Stimulated activated CD4-positive, alpha-beta T cell treated with anti-CD3 and anti-CD28 coated beads, Interleukin-1b, Interleukin-23, amount 100 ng/mL, for 1 hour (primary cell): ENCODE data around the gene PRKAG2.
"Not testable (repeated sequence)": the region's sequence is repeated elsewhere in the genome, so short reads cannot be mapped to it uniquely, and the experiment has no call there.

Experiments used
- DNase-seq, 2 donors: peaks; one replicate each; pipeline ENCODE4 v3.0.0-alpha.2; 2020; ENCODE audit warnings: low read depth in 2 of 2

Gene PRKAG2

GRCh38 chr7:151590850-151591771 is 285.8 kb downstream of the PRKAG2 start:
- no peak for DNase-seq

GRCh38 chr7:151590071-151590849 is 286.7 kb downstream of the PRKAG2 start:
- DNase-seq, result no peak

DNA sequence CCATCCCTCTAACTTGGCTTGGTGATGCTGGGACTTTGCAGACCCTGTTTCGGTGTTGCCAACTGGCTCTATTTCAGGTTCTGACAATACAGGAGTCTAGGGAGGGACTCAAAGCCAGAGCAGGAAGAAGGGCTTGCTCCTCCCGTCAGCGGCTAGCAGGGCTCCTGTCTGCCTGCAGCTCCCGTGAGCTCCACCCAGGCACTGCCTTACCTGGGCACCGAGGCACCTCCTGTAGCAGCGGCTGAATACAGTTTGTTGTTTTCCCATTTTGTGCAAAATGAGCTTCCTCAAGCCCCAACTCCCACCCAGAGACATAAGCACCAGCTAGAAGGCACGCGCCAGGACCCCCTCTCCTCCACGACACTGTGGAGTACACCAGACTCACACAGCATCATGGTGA is 287.9 kb downstream of the PRKAG2 start:
- DNase-seq, result no peak

- no peak for DNase-seq
Measured at GRCh38 chr7:151586531-151587260, 290.2 kb downstream of the PRKAG2 start.

- DNase-seq, result no peak
Measured at GRCh38 chr7:151585744-151586393, 291.0 kb downstream of the PRKAG2 start.

DNA sequence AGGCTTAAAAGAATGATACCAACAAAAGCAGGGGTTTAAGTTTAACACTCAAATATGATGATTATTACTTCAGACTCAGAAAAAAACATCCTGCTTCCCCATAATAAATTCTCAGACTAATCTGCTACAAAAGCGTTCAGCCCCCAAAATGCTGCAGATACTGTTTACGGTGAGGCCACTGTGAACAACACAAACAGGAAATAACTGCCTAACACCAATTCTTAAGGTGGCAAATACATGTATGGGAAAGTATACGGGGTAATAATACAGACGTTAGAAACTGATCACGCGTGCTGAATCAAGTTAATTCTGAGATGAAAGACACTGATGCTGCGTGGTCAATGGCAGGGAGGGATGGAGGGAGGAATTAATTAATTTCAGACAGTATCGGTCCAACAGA is 295.2 kb downstream of the PRKAG2 start:
- no peak for DNase-seq

DNA sequence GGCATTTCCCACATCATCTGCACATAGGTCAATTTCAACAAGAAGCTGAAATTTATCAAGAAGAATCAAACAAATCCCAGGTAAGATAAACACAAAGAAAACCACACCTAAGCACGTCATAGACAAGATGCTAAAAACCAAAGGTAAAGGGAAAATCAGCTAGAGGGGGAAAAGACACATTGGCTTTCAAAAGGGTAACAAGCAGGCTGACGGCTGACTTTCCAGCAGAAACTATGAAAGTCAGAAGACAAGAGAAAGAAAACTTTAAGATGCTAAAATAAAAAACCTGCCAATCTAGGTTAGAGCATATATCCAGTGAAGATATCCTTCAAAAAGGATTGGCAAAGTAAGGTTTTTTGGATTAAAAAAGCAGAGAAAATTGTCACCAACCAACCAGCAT is 297.3 kb downstream of the PRKAG2 start:
- DNase-seq, result no peak

DNA sequence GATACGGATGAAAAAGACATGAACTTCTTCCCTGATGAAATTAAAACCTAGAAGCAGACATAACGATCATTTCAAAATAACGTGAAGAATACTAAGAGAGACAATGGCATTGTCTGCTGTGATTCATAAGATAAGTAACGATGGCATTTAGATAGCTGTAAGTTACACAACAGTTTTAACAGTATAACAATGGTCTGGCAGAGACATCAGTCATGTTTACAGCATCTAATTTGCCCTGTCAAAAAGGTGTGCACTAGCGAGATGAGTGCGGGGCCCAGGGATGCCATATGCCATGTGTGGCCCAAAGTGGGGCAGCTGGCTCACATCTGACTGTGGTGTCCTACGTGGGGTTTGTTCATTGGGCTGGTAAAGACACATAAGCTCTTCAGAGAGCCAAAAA is 301.5 kb downstream of the PRKAG2 start:
- DNase-seq, result no peak

DNA sequence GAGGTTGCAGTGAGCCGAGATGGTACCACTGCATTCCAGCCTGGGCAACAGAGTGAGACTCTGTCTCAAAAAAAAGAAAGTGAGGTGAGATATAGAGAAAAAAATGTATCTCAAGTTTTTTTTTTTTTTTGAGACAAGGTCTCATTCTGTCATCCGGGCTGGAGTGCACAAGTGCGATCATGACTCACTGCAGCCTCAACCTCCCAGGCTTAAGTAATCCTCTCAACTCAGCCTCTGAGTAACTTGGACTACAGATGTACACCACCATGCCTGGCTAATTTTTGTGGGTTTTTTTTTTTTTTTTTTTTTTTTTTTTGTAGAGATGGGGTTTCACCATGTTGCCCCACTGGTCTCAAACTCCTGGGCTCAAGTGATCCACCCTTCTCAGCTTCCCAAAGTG is 303.9 kb downstream of the PRKAG2 start:
- not testable (repeated sequence) for DNase-seq

- DNase-seq, result no peak
Measured at GRCh38 chr7:151572136-151572535, 304.8 kb downstream of the PRKAG2 start.

- DNase-seq, result no peak
Measured at GRCh38 chr7:151571471-151571870, 305.4 kb downstream of the PRKAG2 start.

GRCh38 chr7:151570366-151570915 is 306.5 kb downstream of the PRKAG2 start:
- no peak for DNase-seq

DNA sequence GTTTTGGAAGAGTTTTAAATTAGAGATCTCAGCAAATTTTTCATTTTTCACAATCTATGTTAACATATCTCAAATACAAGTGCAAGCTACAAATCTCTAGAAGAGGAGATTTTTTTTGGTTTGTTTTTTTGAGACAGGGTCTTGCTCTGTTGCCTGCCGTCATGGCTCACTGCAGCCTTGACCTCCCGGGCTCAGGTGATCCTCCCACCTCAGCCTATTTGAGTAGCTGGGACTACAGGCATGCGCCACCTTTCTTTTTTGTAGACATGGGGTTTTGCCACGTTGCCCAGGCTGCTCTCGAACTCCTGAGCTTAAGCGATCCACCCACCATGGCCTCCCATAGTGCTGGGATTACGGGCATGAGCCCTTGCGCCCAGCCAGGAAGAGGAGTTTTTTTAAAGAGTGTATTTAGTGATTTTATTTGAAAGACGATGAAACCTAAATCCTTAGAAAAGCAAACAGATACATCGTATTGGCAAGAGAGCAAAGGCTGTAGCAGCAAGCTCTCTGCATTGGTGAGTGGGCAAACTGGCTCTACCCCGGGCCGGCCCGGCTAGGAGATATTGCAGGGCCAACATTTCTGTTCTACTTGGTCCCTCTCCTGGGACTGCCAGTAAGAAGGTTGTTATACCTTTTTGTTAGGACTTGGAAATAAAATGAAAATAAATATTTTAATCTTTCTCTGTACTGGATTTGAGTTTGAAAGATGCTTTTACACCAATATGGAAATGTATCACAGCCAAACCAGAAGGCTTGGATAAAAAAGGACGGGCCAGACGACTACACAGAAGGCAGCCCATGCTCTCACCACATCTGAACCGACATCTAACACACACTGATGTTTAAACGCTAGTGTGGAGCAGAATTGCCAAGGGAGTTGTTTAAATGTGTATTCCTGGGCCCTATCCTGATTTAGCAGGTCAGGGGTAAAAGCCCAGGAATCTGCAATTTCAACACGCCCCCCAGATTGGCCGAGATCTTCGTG is 307.7 kb downstream of the PRKAG2 start:
- DNase-seq, result no peak

GRCh38 chr7:151566897-151567320 is 310.0 kb downstream of the PRKAG2 start:
- no peak for DNase-seq

GRCh38 chr7:151565541-151565940 is 311.4 kb downstream of the PRKAG2 start:
- no peak for DNase-seq

DNA sequence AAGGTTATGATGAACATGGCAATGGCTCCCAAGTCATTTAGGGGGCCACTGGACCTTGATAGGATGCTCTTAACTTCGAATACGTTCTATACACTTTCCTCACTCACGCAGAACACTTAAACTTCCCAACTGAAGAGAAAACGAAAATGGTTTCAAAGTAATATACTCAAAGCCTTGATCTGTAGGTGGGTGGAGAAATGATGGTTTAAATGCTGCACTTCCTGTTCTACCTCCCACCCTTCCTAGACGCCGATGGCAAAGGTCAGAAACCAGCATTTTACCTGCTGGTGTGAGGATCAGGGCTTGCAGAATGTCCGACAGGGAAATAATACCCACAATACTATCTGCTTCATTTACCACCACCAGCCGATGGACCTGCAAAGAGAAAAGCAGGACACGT is 316.7 kb downstream of the PRKAG2 start:
- DNase-seq, result no peak

DNA sequence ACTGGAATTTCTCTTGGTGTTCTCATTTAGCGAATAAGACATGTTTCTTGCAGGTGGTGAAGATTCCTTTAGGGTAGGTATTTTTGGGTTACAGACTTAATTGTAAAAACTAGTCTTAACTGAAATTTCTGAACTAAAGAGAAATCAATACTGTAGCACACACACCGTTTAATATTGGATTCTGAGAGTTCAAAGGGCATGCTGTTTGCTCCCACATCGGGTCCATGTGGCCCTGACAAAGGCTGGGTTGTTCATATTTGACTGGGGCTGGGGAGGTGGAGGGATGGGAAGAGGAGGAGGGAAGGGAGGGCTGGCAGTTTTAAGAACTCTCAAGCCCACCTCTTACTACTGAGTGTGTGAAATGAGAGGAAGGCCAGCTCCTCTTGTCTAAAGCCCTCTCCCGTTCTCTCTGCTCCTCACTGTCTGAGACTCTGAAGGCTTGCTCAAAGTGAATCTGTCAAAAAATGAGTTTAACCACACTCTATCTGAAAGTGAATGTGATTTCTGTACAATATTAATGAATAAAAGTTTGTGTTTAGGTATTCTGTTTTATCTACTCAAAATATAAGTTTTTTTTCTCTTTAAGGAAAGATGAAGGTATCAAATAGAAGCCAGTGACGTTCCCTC is 317.2 kb downstream of the PRKAG2 start:
- no peak for DNase-seq

DNA sequence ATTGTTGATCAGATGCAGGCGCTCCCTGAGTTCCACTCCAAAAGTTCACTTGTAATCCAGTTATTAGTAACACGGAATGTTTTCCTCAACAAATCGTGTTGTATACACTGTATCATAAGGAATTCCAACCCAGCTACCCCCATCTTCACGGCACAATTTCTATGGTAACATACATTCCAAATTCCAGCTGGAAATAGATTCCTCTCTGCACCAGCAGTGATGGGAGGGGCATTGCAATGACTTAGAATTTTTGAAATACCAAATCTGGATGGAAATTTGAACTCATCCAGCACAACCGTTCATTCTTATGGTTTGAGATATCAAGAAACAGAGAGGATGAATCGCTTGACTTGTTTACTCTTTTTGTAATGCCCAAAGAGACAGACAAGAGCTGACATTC is 318.3 kb downstream of the PRKAG2 start:
- no peak for DNase-seq

DNA sequence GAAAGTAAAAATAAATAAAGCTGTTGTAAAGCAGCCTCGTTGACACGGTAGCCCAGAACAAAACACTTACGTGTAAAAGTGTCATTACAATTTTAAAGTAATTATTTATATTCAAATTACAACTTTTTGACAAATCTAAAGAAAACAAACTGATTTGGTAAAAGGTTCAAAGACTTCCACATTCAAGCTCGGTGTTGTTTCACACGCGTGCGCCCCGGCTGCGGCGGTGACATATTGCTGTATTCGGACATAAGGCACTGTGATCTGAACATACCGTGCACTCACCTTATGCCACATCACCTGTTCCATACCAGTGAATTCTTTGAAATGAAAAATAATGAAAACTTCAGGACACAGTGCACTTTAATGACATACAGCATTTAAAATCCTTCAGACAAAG is 320.3 kb downstream of the PRKAG2 start:
- DNase-seq, result no peak

DNA sequence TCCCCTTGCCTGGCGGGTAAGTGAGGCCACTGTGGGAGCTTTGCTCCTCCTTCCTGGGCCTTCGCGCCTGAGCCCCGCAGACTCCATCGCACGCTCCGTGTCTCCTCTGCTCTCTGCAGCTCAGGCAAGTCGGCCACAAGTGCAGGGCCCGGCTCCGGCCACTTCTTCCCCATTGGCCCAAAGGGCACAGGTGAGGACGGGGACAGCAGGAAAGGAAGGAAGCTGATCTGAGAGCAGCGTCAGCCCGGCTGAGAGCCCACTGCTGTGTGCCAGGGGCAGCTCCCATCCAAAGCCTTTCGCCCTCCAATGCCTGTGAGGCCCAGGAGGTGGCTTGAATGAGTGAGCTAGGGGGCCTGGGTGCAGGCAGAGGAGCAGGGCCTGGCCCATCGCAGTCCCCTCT is 323.6 kb downstream of the PRKAG2 start:
- DNase-seq, result no peak
